SK-N-SH (cell line): ENCODE results near the gene KDM5C.

Experiments used
- CTCF ChIP-seq: fragments of 200-600 bp; sonication (generic); IDR thresholded peaks from 2 replicates; pipeline ENCODE4 v1.6.1; 2017; ENCODE audit warnings: antibody characterized with exemption, mild to moderate bottlenecking, moderate library complexity
- EP300 ChIP-seq, 2 experiments: IDR thresholded peaks; 2 replicates each; pipeline versions ENCODE4 v1.4.0 to v1.6.1; 2012; ENCODE audit warnings: borderline replicate concordance in 1 of 2, low read depth in 1 of 2, low read length in 1 of 2
- FOXJ3 ChIP-seq: sonication (generic); formaldehyde crosslinking; IDR thresholded peaks from 2 replicates; pipeline ENCODE4 v1.5.1; 2020; ENCODE audit warnings: mild to moderate bottlenecking, missing genetic modification reagents
- FOXM1 ChIP-seq: IDR thresholded peaks from 2 replicates; pipeline ENCODE4 v1.4.0; 2012; ENCODE audit warnings: low read depth, mild to moderate bottlenecking
- MXI1 ChIP-seq: IDR thresholded peaks from 2 replicates; pipeline ENCODE4 v1.6.1; 2012; ENCODE audit warnings: mild to moderate bottlenecking, low read depth, low read length, improper control_type of control experiment
- POLR2AphosphoS5 ChIP-seq: IDR thresholded peaks from 2 replicates; pipeline ENCODE4 v1.6.1; 2012; ENCODE audit warnings: low read depth, low read length
- RCOR1 ChIP-seq: fragments of 150-350 bp; IDR thresholded peaks from 2 replicates; pipeline ENCODE4 v1.6.1; 2017; ENCODE audit warnings: antibody characterized with exemption, low read length
- REST ChIP-seq: IDR thresholded peaks from 2 replicates; pipeline ENCODE4 v1.6.1; 2012; ENCODE audit warnings: mild to moderate bottlenecking, low read depth, low read length, moderate library complexity
- RXRA ChIP-seq: IDR thresholded peaks from 2 replicates; pipeline ENCODE4 v1.4.0; 2012; ENCODE audit warnings: low read depth, mild to moderate bottlenecking, borderline replicate concordance
- TAF1 ChIP-seq: IDR thresholded peaks from 2 replicates; pipeline ENCODE4 v1.6.1; 2012; ENCODE audit warnings: low read depth, mild to moderate bottlenecking, low read length, moderate library complexity, borderline replicate concordance
- TEAD4 ChIP-seq: IDR thresholded peaks from 2 replicates; pipeline ENCODE4 v1.4.0; 2012; ENCODE audit warnings: mild to moderate bottlenecking, borderline replicate concordance; ENCODE audit not compliant: insufficient read depth
- YY1 ChIP-seq: IDR thresholded peaks from 2 replicates; pipeline ENCODE4 v1.4.0; 2012; ENCODE audit warnings: low read depth, mild to moderate bottlenecking

- TF ChIP-seq TAF1 (no peak), FOXJ3 (no peak), CTCF (no peak), POLR2AphosphoS5 (no peak), YY1 (no peak), RCOR1 (no peak), REST (no peak), TEAD4 (no peak), MXI1 (no peak), EP300 (IDR thresholded peaks at IDR 0.05; ENCODE audit: borderline replicate concordance in 1 of 2, low read depth in 1 of 2, low read length in 1 of 2) (no peak), RXRA (no peak), FOXM1 (no peak)
Measured at GRCh38 chrX:53255738-53256191, 30.8 kb upstream of the KDM5C start.
